CD4-positive, alpha-beta T cell treated with Interferon gamma for 1 hour (primary cell): Measurements from ENCODE around the gene IGF2.

Experiments
- DNase-seq: peaks from one replicate; pipeline ENCODE4 v3.0.0-alpha.2; 2020

Gene IGF2

DNA sequence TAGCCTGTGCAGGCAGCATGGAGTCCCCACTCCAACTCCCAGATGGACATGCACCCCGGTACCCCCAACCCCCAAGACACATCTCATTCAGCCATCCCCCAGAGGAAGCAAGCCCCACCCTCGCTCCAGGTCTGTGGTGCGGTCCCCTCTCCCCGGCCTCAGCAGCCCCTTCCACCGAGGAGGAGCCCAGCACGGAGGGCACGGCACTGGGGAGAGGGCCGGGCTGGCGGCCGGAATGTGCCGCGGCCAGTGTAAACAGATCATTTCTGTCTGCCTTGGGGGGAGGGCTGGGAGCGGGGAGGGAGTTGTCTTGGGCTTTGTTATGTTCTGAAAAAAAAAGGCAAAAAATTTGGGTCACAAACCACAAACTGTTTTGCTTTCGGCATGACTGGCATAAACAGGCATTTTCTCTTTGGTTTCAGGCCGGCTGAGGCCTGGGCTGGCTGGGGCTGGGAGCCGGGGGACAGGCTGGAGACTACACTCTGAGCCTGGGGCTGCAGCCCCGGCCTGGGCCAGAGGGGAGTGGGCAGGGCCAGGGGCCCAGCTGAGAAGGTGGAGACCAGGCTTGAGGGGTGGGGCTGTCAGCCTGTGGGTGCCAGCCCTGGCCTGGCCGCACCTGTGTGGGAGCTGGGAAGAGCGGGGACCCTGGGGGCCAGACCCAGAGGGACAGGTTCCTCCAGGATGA, 16.8 kb downstream of the IGF2 start:
- no peak for DNase-seq

DNA sequence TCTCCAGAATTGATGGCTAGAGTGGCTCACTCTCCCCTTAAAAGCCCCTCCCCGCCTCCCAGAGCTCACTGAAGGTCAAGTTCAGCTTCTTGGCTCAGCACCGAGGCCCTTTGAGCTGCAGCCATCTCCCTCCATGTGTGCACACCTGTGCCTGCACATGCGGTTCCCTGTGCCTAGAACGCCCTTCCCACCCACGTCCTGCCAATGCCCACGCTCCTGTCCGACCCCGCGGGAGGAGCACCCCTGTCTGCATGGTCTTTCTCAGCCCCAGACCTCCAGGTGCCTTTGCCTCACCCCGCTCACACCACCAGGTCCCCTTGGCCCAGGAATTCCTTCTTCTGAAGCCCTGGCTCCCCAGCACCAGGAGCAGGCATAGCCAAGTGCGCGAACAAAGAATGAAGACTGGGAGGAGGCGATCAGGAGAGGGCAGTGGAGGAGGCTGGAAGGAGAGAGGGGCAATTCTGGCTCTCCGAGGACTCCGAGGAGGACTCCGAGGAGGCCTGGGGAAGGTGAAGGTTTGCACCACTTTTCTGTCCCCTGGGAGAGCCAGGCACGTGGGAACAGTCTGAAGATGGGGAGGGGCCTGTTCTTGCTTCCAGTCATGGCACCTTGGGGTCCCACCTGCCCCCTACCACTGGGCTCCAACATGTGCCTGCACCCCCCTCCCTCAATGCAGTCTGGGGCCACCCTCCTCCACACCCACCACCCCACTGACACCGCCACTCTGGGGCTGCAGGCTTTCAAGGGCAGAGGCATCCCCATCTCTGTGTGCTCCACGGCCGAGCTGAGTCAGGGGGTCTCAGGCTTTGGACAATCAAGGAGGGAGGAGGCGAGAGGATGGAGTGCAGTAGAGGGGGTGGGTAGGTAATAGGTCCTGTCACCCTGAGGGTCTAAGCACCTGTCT, 17.7 kb downstream of the IGF2 start:
- DNase-seq, result no peak

DNA sequence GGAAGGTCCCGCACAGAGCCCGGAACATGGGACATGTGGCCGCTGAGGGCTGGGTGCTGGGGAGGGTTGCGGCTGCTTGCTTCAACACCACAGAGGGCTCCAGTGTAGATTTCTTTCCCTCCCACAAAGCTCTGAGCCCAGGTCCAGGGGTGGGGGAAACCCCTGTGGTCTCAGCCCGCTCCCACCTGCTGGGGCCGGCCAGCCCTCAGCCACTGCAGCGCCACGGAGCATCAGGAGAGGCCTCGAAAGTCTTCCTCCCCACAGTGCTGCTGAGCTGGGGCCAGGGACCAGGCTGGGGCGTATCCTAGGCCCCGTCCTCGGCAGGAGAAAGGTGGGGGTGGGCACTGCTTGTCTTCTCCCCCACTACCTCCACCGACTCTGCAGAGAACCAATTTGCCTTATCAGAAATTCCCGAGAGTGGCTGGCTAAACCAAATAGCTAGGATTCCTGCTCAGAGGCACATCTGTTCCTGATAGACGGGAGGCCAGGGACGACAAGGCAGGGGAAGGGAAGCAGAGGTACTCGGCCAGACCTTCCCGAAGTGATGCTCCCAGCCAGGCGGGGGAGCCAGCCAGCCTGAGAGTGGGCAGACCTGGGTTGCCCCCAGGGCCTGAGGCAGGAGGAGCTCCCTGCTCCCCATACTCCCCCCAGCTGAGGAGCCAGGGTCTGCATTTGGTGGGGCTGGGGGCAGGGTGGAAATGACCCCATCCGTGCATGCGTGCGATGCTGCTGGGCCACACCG, 18.7 kb downstream of the IGF2 start:
- no peak for DNase-seq

GRCh38 chr11:2118677-2119076, 20.5 kb downstream of the IGF2 start:
- no peak for DNase-seq

DNA sequence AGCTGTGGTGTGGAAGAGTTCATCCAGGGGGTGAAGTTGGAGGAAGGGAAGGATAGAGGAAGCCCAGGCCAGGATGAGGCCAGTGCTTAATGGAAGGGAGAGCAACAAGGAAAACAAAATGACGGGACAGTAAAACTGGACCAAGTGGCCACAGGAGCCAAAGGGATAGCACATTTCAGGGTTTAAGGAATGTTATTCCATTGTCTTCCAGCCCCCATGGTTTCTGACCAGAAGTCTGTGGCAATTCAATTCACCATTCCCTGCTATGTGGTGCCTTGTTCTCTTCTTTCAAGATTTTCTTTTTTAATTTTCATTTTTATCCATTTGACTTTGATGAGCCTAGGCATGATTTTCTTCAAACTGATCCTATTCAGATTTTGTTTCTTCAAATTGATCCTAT, 22.5 kb downstream of the IGF2 start:
- no peak for DNase-seq

- no peak for DNase-seq
Measured at GRCh38 chr11:2115308-2115707, 23.9 kb downstream of the IGF2 start.

DNA sequence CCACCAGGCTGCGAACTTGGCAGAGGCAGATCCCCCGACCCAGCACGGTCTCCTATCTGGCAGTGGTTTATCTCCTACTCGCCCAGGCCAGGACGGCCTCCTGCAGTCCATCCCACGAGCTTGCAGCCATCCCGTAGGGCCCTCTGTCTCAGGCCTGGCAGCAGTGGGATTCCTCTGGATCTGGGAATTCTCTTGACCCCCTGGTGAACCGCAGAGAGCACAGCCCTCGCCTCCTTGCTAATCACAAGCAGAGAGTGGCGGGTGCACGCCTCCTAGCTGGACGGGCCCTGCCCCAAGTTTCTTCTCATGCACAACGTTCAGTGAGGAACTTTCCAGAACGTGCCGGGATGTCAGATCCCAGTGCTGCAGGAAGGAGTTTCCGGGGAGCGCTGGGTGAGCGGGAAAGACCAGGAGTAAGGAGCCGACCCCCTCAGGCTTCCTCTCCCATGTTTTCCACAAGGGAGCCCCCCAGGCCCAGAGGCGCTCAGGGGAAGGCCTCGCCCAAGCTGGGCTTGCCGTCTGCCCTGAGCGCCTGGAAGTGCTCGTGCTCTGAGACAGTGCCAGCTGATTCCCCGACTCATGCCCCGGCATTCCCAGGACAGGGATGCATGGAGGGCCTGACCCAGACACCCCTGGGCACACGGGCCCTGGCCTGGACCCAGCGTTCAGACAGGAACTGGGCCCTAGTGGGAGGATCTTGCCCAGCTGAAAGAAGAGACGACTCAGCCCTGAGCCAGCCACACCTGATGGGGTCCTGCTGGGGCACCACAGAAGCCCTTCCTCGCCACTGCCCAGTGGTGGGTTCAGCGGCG, 24.6 kb downstream of the IGF2 start:
- no peak for DNase-seq

DNA sequence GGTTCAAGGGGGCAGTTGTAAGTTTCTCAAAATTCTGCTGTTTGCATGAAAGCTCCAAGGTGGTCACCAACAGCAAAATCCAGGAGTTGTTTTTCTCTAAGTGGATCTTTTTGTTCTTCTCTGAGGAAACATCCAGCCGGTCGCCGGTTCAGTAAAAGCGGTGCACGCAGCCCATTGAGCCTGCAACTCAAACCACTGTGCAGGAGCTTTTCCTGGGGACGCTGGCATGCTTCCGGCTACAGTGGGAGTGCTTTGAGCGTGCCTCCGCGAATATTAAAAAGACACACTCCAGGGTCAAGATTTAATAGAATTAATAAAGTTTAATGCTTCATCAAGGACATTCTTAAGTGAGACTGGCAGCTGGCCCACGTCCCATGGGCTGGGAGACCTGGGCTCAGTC, 25.4 kb downstream of the IGF2 start:
- DNase-seq, result no peak

DNA sequence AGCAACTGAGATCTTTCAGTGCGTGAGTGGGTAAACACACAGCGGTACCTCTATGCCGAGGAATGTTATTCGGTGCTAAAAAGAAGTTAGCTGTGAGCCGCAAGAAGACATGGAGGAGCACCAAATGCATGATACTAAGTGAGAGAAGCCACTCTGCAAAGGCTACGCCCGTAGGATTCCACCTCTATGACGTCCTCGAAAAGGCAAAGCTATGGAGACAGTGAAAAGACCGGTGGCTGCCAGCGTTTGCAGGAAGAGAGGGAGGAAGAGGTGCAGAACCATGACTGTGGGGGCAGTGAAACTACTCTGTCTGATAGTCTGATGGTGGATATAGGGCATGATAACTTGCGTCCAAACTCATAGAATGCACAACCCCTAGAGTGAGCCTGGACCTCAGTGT, 28.7 kb downstream of the IGF2 start:
- no peak for DNase-seq

DNA sequence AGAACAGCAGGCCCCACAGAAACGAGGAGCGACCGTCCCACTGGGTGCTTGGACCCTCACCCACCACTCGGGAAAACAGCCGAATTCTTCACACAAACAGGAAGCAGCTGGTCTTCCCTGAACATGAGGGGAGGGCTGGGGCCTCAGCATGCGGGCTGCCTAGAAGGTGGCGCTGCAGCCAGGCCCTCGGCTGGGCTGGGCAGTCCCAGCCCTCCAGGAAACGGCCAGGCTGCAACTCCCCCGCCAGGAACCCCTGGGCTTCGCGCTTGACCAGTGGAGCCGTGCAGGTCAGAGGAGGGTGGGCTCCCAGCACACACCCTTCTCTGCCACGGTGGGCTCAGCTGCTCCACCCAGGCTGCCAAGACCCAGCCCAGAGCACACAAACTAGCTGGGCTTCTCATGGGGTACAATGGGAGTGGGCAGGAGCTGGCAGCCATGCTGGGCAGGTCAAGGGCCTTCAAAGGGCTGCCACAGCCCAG, 29.6 kb downstream of the IGF2 start:
- no peak for DNase-seq

DNA sequence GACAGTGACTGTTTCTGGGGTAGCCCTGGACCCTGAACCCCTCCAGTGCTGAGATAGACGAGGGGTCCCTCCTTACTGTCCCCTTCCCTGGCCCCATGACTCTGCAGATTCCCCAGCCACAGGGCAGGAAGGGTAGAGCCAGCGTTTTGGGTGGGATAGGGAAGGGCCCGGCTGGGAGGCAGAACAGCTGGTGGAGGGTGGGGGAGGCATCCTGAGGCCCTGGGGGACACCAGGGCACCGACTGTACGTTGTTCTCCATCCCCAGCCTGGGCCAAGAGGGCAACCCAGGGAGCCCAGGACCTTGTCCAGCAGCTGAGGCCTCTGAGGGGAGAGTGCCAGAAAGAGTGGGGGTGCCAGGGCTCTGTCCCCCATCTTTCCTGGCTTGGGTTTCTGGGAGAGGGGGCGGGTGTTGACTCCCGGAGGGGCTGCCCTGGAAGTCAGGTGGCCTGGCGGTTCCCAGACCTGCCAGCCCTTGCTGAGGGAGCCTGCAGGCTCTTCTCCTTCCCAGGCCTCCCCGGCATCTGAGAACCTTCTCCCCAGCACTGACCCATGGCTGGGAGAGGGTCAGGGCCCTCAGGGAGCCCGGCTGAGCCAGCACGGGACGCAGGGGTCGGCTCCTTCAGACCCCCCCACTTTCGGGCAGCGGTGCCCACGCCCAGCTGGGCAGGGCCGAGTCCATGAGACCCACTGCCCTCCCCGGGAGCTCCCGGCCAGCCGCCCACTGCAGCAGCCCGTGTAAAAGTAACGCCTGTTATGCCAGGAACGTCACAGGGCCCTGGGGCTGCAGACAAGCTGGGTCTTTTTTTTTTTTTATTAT, 30.3 kb downstream of the IGF2 start:
- no peak for DNase-seq

- DNase-seq, result no peak
Measured at GRCh38 chr11:2107941-2108630, 31.1 kb downstream of the IGF2 start.

DNA sequence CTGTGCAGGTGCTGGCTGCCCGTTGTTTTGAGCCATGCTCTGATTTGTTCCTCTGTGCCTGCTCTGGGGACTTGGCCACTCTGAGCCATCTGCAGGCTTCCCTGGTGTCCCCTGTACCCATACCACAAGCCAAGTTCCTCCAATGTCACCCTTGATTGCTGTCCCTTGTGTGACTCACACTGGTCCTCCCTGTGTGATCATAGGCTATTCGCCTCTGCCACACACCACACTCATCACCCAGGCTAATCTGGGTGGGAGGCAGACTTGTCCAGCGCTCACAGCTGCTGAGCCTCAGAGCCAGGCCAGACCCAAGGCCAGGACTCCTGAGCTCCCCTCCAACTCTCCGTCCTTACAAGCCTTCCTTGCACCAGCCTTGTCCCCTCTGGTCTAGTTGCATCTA, 31.7 kb downstream of the IGF2 start:
- DNase-seq, result no peak

GRCh38 chr11:2106583-2107209, 32.5 kb downstream of the IGF2 start:
- DNase-seq, result no peak

DNA sequence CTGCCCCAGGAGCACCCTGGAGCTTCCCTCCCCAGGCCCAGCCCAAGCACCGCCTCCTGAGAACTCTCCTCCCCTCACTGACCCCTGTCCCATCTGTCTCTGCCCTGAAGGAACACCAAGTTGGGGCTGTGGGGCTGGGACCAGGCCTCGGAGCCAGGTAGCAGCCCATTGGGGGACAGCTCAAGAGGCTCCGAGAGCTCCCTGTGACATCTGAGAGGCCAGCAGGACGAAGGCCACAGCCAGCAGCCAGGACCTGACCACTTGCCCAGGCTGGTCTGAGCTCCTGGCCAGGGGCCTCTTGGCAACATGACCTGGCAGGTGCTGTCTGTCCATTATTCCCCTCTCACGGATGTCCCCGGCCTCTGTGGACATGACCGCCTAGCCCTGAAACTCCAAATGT, 33.7 kb downstream of the IGF2 start:
- DNase-seq, result no peak

- no peak for DNase-seq
Measured at GRCh38 chr11:2104524-2105440, 34.4 kb downstream of the IGF2 start.

DNA sequence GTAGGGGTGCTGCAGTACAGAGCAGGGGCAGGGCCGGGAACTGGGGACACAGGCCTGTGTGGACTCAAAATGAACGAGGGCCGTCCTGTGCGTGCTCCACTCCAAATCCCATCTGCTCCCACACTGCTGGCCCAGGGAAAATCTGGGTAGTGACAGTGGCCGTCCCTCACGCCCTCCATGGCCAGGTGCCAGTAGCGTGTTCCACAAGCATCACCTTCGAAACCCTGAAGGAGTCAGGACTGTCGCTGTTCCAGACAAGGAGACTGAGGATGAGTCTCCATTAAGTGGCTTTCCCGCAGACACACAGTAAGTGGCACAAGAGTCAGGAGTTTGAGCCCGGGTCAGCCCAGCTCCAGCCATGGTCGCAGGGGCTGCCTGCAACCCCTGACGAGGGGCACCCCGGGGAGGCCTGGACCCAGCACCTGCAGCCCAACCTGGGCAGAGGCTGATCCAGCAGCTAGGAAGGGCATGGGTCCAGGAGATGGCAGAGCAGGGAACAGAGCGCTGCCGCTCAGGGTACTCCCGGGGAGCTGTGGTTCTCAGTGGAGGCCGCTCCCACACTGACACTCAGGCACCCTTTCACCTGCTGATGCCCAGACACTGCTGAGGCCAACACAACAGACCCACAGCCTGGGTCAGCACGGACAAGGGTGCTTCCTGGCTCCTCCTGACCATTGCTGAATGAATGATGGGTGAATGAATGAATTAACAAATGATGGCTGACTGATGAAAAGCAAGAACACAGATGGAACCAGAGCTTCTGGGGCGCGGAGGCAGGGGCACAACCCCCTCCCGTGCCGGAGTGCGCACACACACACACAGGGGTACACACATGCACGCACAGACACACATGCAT, 35.3 kb downstream of the IGF2 start:
- no peak for DNase-seq

DNA sequence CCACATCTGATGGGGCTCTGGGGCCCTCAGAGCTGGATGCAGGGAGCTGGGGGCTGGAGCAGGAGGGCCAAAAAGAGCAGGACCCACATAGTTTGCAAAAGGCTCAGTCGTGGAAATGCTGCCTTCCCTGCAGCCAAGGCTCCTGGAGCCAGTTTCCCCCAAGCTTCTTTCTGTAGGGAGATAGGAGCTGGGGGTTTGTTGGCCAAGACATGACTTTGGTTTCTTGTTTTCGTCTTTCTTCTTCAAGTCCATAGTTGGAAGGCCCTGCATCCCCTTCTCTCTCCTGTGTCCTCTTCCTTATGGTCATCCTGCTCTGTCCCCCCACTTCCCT, 36.3 kb downstream of the IGF2 start:
- DNase-seq, result no peak
